ENCODE data around the gene SAMD13.

GRCh38 chr1:84311296-84311695, 9.8 kb downstream of the SAMD13 start:
- TF ChIP-seq POLR2A (IDR thresholded peaks at IDR 0.05; ENCODE audit: low read depth, low read length) (no peak), POLR2AphosphoS2 (IDR thresholded peaks at IDR 0.05; ENCODE audit: low read depth, low read length) (no peak), CBX3 (IDR thresholded peaks at IDR 0.05; ENCODE audit: borderline replicate concordance, low read depth) (no peak), STAT3 (IDR thresholded peaks at IDR 0.05; ENCODE audit: low read depth, low read length) (no peak)
- TF ChIP-seq, protein P1, sequence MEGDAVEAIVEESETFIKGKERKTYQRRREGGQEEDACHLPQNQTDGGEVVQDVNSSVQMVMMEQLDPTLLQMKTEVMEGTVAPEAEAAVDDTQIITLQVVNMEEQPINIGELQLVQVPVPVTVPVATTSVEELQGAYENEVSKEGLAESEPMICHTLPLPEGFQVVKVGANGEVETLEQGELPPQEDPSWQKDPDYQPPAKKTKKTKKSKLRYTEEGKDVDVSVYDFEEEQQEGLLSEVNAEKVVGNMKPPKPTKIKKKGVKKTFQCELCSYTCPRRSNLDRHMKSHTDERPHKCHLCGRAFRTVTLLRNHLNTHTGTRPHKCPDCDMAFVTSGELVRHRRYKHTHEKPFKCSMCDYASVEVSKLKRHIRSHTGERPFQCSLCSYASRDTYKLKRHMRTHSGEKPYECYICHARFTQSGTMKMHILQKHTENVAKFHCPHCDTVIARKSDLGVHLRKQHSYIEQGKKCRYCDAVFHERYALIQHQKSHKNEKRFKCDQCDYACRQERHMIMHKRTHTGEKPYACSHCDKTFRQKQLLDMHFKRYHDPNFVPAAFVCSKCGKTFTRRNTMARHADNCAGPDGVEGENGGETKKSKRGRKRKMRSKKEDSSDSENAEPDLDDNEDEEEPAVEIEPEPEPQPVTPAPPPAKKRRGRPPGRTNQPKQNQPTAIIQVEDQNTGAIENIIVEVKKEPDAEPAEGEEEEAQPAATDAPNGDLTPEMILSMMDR (IDR thresholded peaks at IDR 0.05 in 2 of 3, conservative IDR thresholded peaks at IDR 0.05 in 1 of 3; ENCODE audit: control insufficient read depth in 2 of 3, extremely low read depth in 1 of 3, insufficient read depth in 1 of 3, low read depth in 3 of 3, low read length in 3 of 3) = no peak
- TF ChIP-seq, protein P2, sequence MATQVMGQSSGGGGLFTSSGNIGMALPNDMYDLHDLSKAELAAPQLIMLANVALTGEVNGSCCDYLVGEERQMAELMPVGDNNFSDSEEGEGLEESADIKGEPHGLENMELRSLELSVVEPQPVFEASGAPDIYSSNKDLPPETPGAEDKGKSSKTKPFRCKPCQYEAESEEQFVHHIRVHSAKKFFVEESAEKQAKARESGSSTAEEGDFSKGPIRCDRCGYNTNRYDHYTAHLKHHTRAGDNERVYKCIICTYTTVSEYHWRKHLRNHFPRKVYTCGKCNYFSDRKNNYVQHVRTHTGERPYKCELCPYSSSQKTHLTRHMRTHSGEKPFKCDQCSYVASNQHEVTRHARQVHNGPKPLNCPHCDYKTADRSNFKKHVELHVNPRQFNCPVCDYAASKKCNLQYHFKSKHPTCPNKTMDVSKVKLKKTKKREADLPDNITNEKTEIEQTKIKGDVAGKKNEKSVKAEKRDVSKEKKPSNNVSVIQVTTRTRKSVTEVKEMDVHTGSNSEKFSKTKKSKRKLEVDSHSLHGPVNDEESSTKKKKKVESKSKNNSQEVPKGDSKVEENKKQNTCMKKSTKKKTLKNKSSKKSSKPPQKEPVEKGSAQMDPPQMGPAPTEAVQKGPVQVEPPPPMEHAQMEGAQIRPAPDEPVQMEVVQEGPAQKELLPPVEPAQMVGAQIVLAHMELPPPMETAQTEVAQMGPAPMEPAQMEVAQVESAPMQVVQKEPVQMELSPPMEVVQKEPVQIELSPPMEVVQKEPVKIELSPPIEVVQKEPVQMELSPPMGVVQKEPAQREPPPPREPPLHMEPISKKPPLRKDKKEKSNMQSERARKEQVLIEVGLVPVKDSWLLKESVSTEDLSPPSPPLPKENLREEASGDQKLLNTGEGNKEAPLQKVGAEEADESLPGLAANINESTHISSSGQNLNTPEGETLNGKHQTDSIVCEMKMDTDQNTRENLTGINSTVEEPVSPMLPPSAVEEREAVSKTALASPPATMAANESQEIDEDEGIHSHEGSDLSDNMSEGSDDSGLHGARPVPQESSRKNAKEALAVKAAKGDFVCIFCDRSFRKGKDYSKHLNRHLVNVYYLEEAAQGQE (IDR thresholded peaks at IDR 0.05; ENCODE audit: low read depth, low read length) = no peak

Measured in GM12878 (cell line).